HepG2 (cell line): ENCODE results near the gene PTPRF. TPM values are rescaled to one million over a fixed set of nuclear protein-coding genes. Genes with fewer than 3 reads are reported as not detected.

ENCODE experiments used
- ATAC-seq: fragments of 200-7000 bp; cut with Tn5 transposase; 3 replicates; pipeline ENCODE4 v1.9.1; 2020; ENCODE audit warnings: mild to moderate bottlenecking, moderate library complexity
- BruUV-seq: library from RNA; stranded (reverse); fragments of 400-500 nt; replicated peaks from 2 replicates; lab custom pipeline; 2021; lab: Mats Ljungman, UMichigan
- CTCF ChIA-PET: fragments of 300-600 bp; formaldehyde crosslinking; extraction: SDS; loops from one replicate; lab custom pipeline; 2021; ENCODE audit warnings: low total read pairs, inconsistent platforms, low intra/inter-chr PET ratio; lab: Yijun Ruan, JAX
- POLR2A ChIA-PET: fragments of 350-600 bp; sonication (Branson Sonifier 250); formaldehyde crosslinking; loops from one replicate; lab custom pipeline; 2020; ENCODE audit warnings: antibody characterized with exemption, inconsistent platforms; lab: Yijun Ruan, JAX
- DNase-seq: peaks from one replicate; pipeline ENCODE4 v3.0.0-alpha.2; 2015; ENCODE audit warnings: low spot score
- FAIRE-seq: peaks from 3 replicates; lab custom pipeline; 2011; peaks lifted over from hg19 to GRCh38; lab: Jason Lieb, UNC
- H2AFZ ChIP-seq: one replicate; pipeline ENCODE4 v1.6.1; 2011; ENCODE audit warnings: low read length, inconsistent platforms
- H3K27ac ChIP-seq: fragments of 300-600 bp; 3 replicates; pipeline ENCODE4 v1.8.0; 2011; ENCODE audit warnings: mixed run types, mild to moderate bottlenecking, mixed read lengths, low read length, inconsistent platforms; ENCODE audit not compliant: insufficient read depth; ENCODE audit errors: extremely low read length
- H3K27me3 ChIP-seq, 2 experiments: fragments of 200-600 bp in 1 of 2; 2 replicates in 1 of 2; 3 replicates in 1 of 2; pipeline versions ENCODE4 v1.6.0 to v1.8.0; 2011; ENCODE audit warnings: low read length in 2 of 2, mild to moderate bottlenecking in 2 of 2, moderate library complexity in 2 of 2, inconsistent platforms in 1 of 2; ENCODE audit not compliant: insufficient read depth in 2 of 2, control insufficient read depth in 1 of 2
- H3K36me3 ChIP-seq, 2 experiments: fragments of 200-600 bp in 1 of 2; replicated peaks in 1 of 2; 2 replicates in 1 of 2; 3 replicates in 1 of 2; pipeline versions ENCODE4 v1.5.1 to v1.8.0; 2011; ENCODE audit warnings: low read length in 2 of 2, inconsistent platforms in 1 of 2; ENCODE audit not compliant: insufficient read depth in 2 of 2, control insufficient read depth in 1 of 2
- H3K4me1 ChIP-seq: 2 replicates; pipeline ENCODE4 v1.5.1; 2012; ENCODE audit warnings: low read length, inconsistent platforms; ENCODE audit not compliant: insufficient read depth
- H3K4me2 ChIP-seq: 2 replicates; pipeline ENCODE4 v1.6.0; 2011; ENCODE audit warnings: low read depth, low read length, inconsistent platforms
- H3K4me3 ChIP-seq, 3 experiments: fragments of 200-600 bp in 1 of 3; sonication (generic), shearing (Covaris generic) in 1 of 3; replicated peaks in 1 of 3; 2 replicates each; pipeline ENCODE4 v1.5.1; 2011 to 2016; ENCODE audit warnings: low read length in 3 of 3, inconsistent platforms in 2 of 3, low read depth in 2 of 3, mild to moderate bottlenecking in 2 of 3, control low read depth in 1 of 3, mixed read lengths in 1 of 3; ENCODE audit not compliant: insufficient read depth in 1 of 3
- H3K79me2 ChIP-seq: one replicate; pipeline ENCODE4 v1.6.1; 2011; ENCODE audit warnings: low read length, inconsistent platforms; ENCODE audit not compliant: insufficient read depth
- H3K9ac ChIP-seq: 2 replicates; pipeline ENCODE4 v1.6.0; 2011; ENCODE audit warnings: mild to moderate bottlenecking, low read depth, low read length, inconsistent platforms; ENCODE audit not compliant: insufficient read depth
- H3K9me3 ChIP-seq: 2 replicates; pipeline ENCODE4 v1.5.1; 2012; ENCODE audit warnings: mild to moderate bottlenecking, low read length
- H4K20me1 ChIP-seq: 2 replicates; pipeline ENCODE4 v1.6.0; 2011; ENCODE audit warnings: inconsistent platforms, mild to moderate bottlenecking, low read length, moderate library complexity; ENCODE audit not compliant: insufficient read depth
- CREBL2 ChIP-seq: sonication (generic); formaldehyde crosslinking; IDR thresholded peaks from 2 replicates; pipeline ENCODE4 v1.8.1; 2023; ENCODE audit warnings: missing genetic modification reagents, mild to moderate bottlenecking, borderline replicate concordance
- ELK4 ChIP-seq: sonication (generic); formaldehyde crosslinking; IDR thresholded peaks from 2 replicates; pipeline ENCODE4 v1.9.0; 2021; ENCODE audit warnings: missing genetic modification reagents, borderline replicate concordance
- GABPA ChIP-seq, 2 experiments: IDR thresholded peaks; 2 replicates each; pipeline ENCODE4 v1.6.1; 2011 to 2016; ENCODE audit warnings: low read depth in 2 of 2, low read length in 1 of 2, missing biosample characterization in 1 of 2, missing genetic modification characterization in 1 of 2
- JDP2 ChIP-seq: sonication (generic); formaldehyde crosslinking; IDR thresholded peaks from 2 replicates; pipeline ENCODE4 v1.8.1; 2022; ENCODE audit warnings: missing genetic modification reagents, borderline replicate concordance
- KAT8 ChIP-seq: IDR thresholded peaks from 2 replicates; pipeline ENCODE4 v1.6.1; 2016; ENCODE audit warnings: missing genetic modification reagents, missing compliant biosample characterization
- NCOA5 ChIP-seq: sonication (generic); formaldehyde crosslinking; IDR thresholded peaks from 2 replicates; pipeline ENCODE4 v1.4.0; 2020; ENCODE audit warnings: missing genetic modification reagents
- PRDM15 ChIP-seq: sonication (generic); formaldehyde crosslinking; IDR thresholded peaks from 2 replicates; pipeline ENCODE4 v1.4.0; 2020; ENCODE audit warnings: missing genetic modification reagents
- RAD21 ChIP-seq: fragments of 450-650 bp; formaldehyde crosslinking; IDR thresholded peaks from 2 replicates; pipeline ENCODE4 v1.5.0; 2020; ENCODE audit warnings: mild to moderate bottlenecking
- SALL1 ChIP-seq: sonication (generic); formaldehyde crosslinking; IDR thresholded peaks from 2 replicates; pipeline ENCODE4 v1.8.0; 2022; ENCODE audit warnings: mild to moderate bottlenecking, missing genetic modification reagents
- SALL2 ChIP-seq: sonication (generic); formaldehyde crosslinking; IDR thresholded peaks from 2 replicates; pipeline ENCODE4 v1.8.1; 2023; ENCODE audit warnings: mild to moderate bottlenecking, missing genetic modification reagents, inconsistent platforms
- ZBTB44 ChIP-seq: sonication (generic); formaldehyde crosslinking; IDR thresholded peaks from 2 replicates; pipeline ENCODE4 v1.4.0; 2020; ENCODE audit warnings: missing genetic modification reagents
- ZNF441 ChIP-seq: sonication (generic); formaldehyde crosslinking; IDR thresholded peaks from 2 replicates; pipeline ENCODE4 v1.7.0; 2021; ENCODE audit warnings: missing genetic modification reagents, borderline replicate concordance
- ZNF580 ChIP-seq: IDR thresholded peaks from 2 replicates; pipeline ENCODE4 v1.6.1; 2016; ENCODE audit warnings: low read depth, borderline replicate concordance
- ZNF672 ChIP-seq: sonication (generic); formaldehyde crosslinking; IDR thresholded peaks from 2 replicates; pipeline ENCODE4 v1.8.1; 2022; ENCODE audit warnings: missing genetic modification reagents
- WGBS: methylation state at CpG from one replicate; pipeline ENCODE4 v1.1.6; 2017; ENCODE audit warnings: low lambda C conversion rate; 5-methylcytosine and 5-hydroxymethylcytosine counted together
- in situ Hi-C: cut with HindIII; loops from 2 replicates; pipeline ENCODE4 v1.10.0; 2017; ENCODE audit warnings: low pct_unique_long_range_greater_than_20kb; ENCODE audit not compliant: extremely low pct_ligation_motif_present
- intact Hi-C: fragments of 100-400 bp; cut with micrococcal nuclease; formaldehyde crosslinking; loops from one replicate; pipeline ENCODE4 v1.10.0; 2022; ENCODE audit not compliant: unreplicated experiment
- polyA plus RNA-seq, 8 experiments: library from polyadenylated mRNA; depleted of rRNA in 3 of 8; stranded (reverse) in 7 of 8; unstranded in 1 of 8; fragments of >200 nt; fragmentation: Illumina TruSeq in 4 of 8; extraction: Trizol in 4 of 8; gene quantifications; 2 replicates each; pipeline versions ENCODE4 v1.2.1 to v1.2.3, GENCODE V29; 2011 to 2016; ENCODE audit warnings: low read depth in 4 of 8, missing spikeins in 1 of 8, mixed read lengths in 1 of 8; ENCODE audit not compliant: insufficient read depth in 1 of 8
- total RNA-seq, 5 experiments: library from RNA; depleted of rRNA; stranded (reverse); fragments of >200 nt; fragmentation: Illumina TruSeq; extraction: Trizol; gene quantifications; 2 replicates each; pipeline ENCODE4 v1.2.3, GENCODE V29; 2016; ENCODE audit warnings: low read depth in 1 of 5

Gene PTPRF
- total and polyA plus RNA-seq, 2 of the 13 experiments (the other 11 are each of a cell fraction or from before 2014, with no cell fraction given) = 55.9 to 167 TPM

- Histone ChIP-seq H3K27me3 (peaks cover 5 to 23% of the 10 kb centered on the region in 2 experiments), H3K9ac (no peak overlapping the region), H3K79me2 (no peaks in the 10 kb centered on the region), H3K9me3 (no peaks in the 10 kb centered on the region), H4K20me1 (no peaks in the 10 kb centered on the region), H3K4me2 (no peak overlapping the region), H3K27ac (no peak overlapping the region), H2AFZ (no peak overlapping the region), H3K36me3 (no peaks in the 10 kb centered on the region), H3K4me1 (no peaks in the 10 kb centered on the region), H3K4me3 (no peak overlapping the region)
- POLR2A ChIA-PET = no interaction called here
- intact Hi-C loops (no loop called here), in situ Hi-C loops (no loop called here)
- TF ChIP-seq KAT8 (CRISPR knock-in tag) = no peak
- no peak for TF ChIP-seq JDP2
- TF ChIP-seq SALL1 (CRISPR knock-in tag) = no peak
- TF ChIP-seq CREBL2 (CRISPR knock-in tag) = no peak
- no peak for TF ChIP-seq PRDM15 (CRISPR knock-in tag)
- no peak for TF ChIP-seq ZNF672 (CRISPR knock-in tag)
- no peak for TF ChIP-seq NCOA5 (CRISPR knock-in tag)
- no peak for TF ChIP-seq SALL2 (CRISPR knock-in tag)
- TF ChIP-seq GABPA (IDR thresholded peaks at IDR 0.05; ENCODE audit: low read depth, low read length) = no peak
- TF ChIP-seq GABPA (CRISPR knock-in tag; IDR thresholded peaks at IDR 0.05; ENCODE audit: low read depth) = no peak
- no peak for TF ChIP-seq ELK4 (CRISPR knock-in tag)
- no peak for TF ChIP-seq ZNF580 (CRISPR knock-in tag)
- no peak for TF ChIP-seq ZBTB44
- no peak for TF ChIP-seq RAD21 (CRISPR knock-in tag)
- TF ChIP-seq ZNF441 (CRISPR knock-in tag) = no peak
- no TSS peak for BruUV-seq
- FAIRE-seq = no peak
- CTCF ChIA-PET = no interaction called here
- no peak for ATAC-seq
- DNase-seq = no peak
- 48% methylated on average over 6 of the region's 8 CpGs for WGBS
These were observed 27.1 kb upstream of the PTPRF start for GRCh38 chr1:43503534-43503933.
